GM18499 (cell line): ENCODE measurements around the gene PRRX1.

Experiments used
- ATAC-seq: cut with Tn5 transposase; IDR thresholded peaks from one replicate; pipeline ENCODE4 v1.9.1; 2021; ENCODE audit warnings: moderate number of reproducible peaks; ENCODE audit not compliant: insufficient read depth, unreplicated experiment

The PRRX1 gene

DNA sequence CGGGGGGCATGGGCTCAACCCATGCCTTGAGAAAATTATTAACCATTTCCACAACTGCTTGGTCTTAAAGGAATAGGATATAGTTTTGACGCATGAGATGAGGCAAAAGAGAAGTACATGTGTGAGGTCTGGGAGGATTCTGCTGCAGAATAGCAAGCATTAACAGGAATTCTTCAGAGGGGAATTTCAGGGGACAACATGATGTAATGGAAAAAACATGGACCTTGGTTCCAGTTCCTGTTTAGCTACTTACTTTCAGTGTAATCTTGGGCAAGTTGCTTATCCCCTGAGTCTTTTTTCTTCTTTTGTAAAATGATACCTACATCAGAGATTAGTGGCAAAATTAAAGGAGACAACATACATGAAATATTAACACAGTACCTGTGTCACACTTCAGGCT, 85.6 kb downstream of the PRRX1 start:
- ATAC-seq = no peak

DNA sequence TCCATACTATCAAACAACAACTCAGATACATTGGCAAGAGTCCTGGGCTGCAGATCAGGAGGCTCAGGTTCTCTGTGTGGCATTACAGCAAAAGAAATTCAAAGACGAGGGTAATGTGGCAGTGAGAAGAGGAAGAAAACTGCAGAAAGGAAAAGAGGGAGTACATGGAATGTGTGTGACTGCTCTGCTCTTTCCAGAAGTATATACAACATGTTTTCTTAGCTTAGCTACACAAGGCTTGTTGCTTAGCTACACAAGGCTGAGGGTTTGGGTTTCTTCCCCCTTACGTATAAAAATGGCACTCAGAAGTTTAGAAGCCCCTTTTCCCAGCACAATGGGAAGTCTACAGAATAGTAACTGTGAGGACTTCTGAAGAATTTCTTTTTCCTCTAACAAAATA, 86.0 kb downstream of the PRRX1 start:
- no peak for ATAC-seq

GRCh38 chr1:170755795-170756194, 91.9 kb downstream of the PRRX1 start:
- no peak for ATAC-seq

DNA sequence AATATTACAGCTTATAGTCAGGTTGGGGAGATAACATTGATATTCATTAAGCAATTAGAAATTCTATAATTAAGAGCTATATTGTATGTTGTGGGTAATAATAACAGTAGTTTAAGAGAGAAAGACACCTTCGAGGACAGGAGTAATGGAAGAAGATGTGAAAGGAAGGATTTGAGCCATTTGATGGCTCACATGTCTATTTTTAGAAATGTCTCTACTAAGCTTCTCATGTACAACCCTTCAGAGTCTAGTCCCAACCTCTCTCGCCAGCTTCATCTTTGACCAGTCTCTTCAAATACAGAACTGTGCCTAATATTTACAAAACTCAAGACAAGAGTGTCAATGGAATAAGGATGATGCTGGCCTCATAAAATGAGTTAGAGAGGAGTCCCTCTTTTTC, 95.1 kb downstream of the PRRX1 start:
- no peak for ATAC-seq

DNA sequence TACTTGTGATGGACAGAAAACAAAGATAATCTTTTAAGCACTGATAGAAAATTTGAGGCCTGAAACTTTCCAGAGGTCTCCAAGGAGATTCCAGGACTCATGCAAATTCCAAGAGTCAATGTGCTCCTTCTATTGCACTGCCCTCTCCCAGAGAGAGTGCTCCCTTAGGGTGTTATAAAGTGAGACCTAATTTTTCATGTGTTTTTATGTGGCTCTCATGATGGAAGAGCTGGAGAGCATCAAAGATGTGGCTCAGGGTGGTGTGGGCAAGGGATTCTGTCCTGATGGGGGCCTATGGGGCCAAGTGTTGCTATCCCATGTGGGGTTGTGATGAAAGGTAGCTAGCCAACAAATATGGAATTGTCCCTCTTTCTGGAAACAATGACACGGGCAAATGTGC, 101.3 kb downstream of the PRRX1 start:
- ATAC-seq = no peak

DNA sequence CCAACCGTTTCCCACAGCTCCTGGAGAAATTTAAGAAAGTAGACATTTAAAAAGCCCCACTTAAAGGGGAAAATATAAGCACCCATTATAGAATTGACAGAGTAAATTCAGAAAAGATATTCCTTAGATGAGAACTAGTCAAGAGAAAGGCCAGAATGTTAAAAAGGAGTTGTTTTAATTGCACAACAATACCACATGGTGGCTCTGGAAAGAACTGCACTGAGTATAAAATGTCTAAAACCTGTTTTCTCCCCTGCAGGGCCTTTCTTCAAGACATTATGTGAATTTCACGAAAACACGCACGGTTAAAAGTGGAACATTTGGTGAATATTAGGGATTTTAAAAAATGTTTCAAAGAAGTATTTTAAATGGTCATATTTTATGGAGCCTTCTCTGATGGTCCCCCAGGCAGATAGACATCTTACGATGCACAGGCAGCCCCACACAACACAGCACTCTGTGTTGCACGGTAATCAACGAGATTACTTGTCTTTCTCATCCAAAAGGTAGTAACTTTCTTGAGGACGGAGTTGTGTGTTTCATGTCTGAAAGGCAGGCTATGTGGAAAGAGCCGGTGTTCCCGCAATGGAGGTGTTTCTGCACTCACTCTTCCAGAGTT, 101.9 kb downstream of the PRRX1 start:
- ATAC-seq = no peak

DNA sequence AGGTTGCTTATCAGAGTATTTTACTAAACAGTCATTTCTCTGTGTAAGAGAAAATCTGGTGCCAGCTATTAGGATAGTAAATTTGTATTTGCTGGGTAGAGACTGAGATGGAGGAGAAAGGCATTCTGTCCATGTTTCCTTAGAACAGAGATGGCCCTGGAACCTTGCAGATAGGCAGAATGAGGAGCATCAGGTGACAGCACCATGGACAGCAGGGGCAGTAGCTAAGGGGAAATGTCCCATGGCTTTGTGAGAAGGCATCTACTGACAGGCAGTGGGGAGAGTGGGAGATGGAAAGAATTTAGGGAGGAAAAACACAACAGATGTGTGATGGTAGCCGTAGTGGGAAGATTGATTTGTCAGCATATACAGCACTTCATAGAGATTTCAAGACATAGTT, 105.0 kb downstream of the PRRX1 start:
- no peak for ATAC-seq

GRCh38 chr1:170769691-170770090, 105.8 kb downstream of the PRRX1 start:
- no peak for ATAC-seq

DNA sequence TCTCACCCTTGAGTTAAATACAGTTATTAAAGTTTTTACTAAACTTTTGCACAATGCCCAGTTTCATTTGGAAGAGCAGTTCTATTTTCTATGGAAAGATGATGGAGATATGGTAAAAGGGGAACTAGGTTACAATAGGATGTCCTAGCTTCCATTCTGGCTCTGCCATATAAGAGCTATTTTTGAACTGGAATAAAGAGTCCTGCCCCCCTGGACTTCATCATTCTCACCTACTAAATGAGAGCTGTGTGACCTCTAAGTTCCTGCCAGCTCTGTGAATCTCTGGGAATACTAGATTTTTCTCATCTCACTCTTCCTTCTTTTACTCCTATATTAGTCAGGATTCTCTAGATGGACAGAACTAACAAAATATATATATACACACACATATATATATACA, 106.3 kb downstream of the PRRX1 start:
- no peak for ATAC-seq

DNA sequence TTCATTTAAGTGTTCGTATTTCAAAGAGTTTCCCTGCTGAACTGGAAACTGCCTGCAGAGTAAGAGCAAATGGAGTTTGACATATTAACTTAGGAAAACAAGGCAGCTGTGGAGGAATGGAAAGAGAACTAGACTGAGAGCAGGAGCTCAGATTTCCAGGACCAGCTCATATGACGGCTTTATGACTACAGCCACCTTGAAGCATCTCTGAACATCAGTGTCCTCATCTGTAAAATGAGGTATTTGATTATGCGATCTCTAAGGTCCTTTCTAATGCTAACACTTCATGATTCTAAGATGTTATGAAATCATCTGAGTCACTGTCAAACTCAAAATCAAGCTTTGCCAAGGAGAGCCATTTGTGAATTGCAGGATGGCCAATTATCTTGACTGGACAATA, 112.3 kb downstream of the PRRX1 start:
- no peak for ATAC-seq

DNA sequence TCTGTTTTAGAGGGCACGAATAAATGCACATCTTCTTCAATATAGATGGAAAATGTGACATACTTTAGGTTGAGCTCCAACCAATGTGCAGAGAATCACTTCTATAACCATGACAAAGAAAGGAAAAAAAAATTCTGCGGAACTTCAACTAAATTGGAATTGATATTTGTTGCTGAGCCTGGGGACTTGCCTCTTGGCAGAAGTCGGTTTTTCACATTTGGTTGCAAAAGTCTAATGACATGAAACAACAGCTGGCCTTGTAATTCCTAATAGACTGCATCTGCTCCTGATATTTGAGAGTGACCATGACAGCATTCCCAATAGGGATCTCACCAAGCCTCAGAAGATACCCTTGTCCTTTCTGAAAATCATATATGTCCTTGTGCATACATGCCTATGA, 112.8 kb downstream of the PRRX1 start:
- ATAC-seq = no peak
